ENCODE results near the gene MTMR12.
"Not testable (repeated sequence)": the region's sequence is repeated elsewhere in the genome, so short reads cannot be mapped to it uniquely, and the experiment has no call there.

MTMR12 gene

GRCh38 chr5:32230356-32231099, 82.2 kb downstream of the MTMR12 start:
- DNase-seq = no peak

- no peak for DNase-seq
These were observed 83.2 kb downstream of the MTMR12 start for GRCh38 chr5:32229586-32229985.

- no peak for DNase-seq
These were observed 83.9 kb downstream of the MTMR12 start for GRCh38 chr5:32228816-32229215.

- no peak for DNase-seq
These were observed 87.3 kb downstream of the MTMR12 start for GRCh38 chr5:32225445-32225844.

GRCh38 chr5:32223972-32224609, 88.6 kb downstream of the MTMR12 start:
- DNase-seq = no peak

- no peak for DNase-seq
These were observed 89.8 kb downstream of the MTMR12 start for GRCh38 chr5:32222723-32223470.

- peak in 1 of 2 experiments; percentile 62 for DNase-seq
These were observed 94.8 kb downstream of the MTMR12 start for GRCh38 chr5:32217886-32218396.

- DNase-seq = not testable (repeated sequence)
These were observed 98.4 kb downstream of the MTMR12 start for GRCh38 chr5:32214344-32214743.

- DNase-seq = no peak
These were observed 102.6 kb downstream of the MTMR12 start for GRCh38 chr5:32210151-32210550.

GRCh38 chr5:32208837-32209236, 103.9 kb downstream of the MTMR12 start:
- DNase-seq = not testable (repeated sequence)

GRCh38 chr5:32207355-32207634, 105.4 kb downstream of the MTMR12 start:
- no peak for DNase-seq

- DNase-seq = no peak
These were observed 106.0 kb downstream of the MTMR12 start for GRCh38 chr5:32206509-32207354.

- DNase-seq = no peak
These were observed 106.7 kb downstream of the MTMR12 start for GRCh38 chr5:32206053-32206452.

- DNase-seq = no peak
These were observed 110.3 kb downstream of the MTMR12 start for GRCh38 chr5:32202394-32202793.

GRCh38 chr5:32201122-32201753, 111.5 kb downstream of the MTMR12 start:
- no peak for DNase-seq

GRCh38 chr5:32197032-32197431, 115.7 kb downstream of the MTMR12 start:
- no peak for DNase-seq

- DNase-seq = no peak
These were observed 117.5 kb downstream of the MTMR12 start for GRCh38 chr5:32195265-32195664.

- DNase-seq = peak; percentile 54 to 74
These were observed 119.1 kb downstream of the MTMR12 start for GRCh38 chr5:32193591-32193990.

GRCh38 chr5:32190095-32190494, 122.6 kb downstream of the MTMR12 start:
- peak in 1 of 2 experiments; percentile 42 for DNase-seq

GRCh38 chr5:32187675-32188074, 125.1 kb downstream of the MTMR12 start:
- DNase-seq = no peak

GRCh38 chr5:32182463-32183063, 130.2 kb downstream of the MTMR12 start:
- no peak for DNase-seq
